Kidney epithelial cell (primary cell): Measurements from ENCODE around the gene MRPS30. TPM values are rescaled to one million over a fixed set of nuclear protein-coding genes. Genes with fewer than 3 reads are reported as not detected.

Experiments used
- DNase-seq: peaks from one replicate; pipeline ENCODE4 v3.0.0-alpha.2; 2010; ENCODE audit warnings: low read depth
- H3K27me3 ChIP-seq: 2 replicates; pipeline ENCODE4 v1.6.0; 2011; ENCODE audit warnings: low read length; ENCODE audit not compliant: control insufficient read depth, insufficient read depth
- H3K36me3 ChIP-seq: 2 replicates; pipeline ENCODE4 v1.5.1; 2011; ENCODE audit warnings: low read length; ENCODE audit not compliant: control insufficient read depth, insufficient read depth
- H3K4me3 ChIP-seq: 2 replicates; pipeline ENCODE4 v1.5.1; 2011; ENCODE audit warnings: low read depth, mild to moderate bottlenecking, control low read depth, low read length
- total RNA-seq: library from RNA; depleted of rRNA; stranded (reverse); fragments of >200 nt; gene quantifications from 2 replicates; pipeline ENCODE4 v1.2.3, GENCODE V29; 2015
- TF ChIP-seq, protein P1 (sequence below): IDR thresholded peaks from 2 replicates; pipeline ENCODE4 v1.5.1; 2011; ENCODE audit warnings: mild to moderate bottlenecking, moderate library complexity, low read length, control low read depth, inconsistent platforms; ENCODE audit not compliant: insufficient read depth, poor library complexity, severe bottlenecking

The MRPS30 gene
- total RNA-seq, 1 donor from 2014 or later = 131 TPM

DNA sequence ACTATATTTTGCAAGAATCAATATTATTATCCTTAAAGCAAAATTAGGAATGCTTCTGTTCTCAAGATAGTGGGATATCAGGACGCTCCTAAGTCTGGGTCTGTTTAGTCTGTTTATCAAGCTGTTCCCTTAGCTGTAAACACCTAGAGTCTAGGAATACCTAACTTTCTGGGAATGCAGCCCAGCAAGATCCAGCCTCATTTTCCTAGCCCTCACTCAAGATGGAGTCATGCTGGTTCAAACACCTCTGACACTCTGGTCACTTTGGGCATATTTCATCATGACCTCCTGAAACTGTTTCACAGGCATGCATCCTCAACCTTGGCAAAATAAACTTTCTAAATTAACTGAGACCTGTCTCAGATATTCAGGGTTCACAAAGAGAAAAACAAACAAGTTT is 14.4 kb upstream of the MRPS30 start:
- TF ChIP-seq, protein P1, sequence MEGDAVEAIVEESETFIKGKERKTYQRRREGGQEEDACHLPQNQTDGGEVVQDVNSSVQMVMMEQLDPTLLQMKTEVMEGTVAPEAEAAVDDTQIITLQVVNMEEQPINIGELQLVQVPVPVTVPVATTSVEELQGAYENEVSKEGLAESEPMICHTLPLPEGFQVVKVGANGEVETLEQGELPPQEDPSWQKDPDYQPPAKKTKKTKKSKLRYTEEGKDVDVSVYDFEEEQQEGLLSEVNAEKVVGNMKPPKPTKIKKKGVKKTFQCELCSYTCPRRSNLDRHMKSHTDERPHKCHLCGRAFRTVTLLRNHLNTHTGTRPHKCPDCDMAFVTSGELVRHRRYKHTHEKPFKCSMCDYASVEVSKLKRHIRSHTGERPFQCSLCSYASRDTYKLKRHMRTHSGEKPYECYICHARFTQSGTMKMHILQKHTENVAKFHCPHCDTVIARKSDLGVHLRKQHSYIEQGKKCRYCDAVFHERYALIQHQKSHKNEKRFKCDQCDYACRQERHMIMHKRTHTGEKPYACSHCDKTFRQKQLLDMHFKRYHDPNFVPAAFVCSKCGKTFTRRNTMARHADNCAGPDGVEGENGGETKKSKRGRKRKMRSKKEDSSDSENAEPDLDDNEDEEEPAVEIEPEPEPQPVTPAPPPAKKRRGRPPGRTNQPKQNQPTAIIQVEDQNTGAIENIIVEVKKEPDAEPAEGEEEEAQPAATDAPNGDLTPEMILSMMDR = no peak
- Histone ChIP-seq H3K4me3 (no peak overlapping the region), H3K36me3 (no peaks in the 10 kb centered on the region), H3K27me3 (no peaks in the 10 kb centered on the region)
- DNase-seq = no peak

DNA sequence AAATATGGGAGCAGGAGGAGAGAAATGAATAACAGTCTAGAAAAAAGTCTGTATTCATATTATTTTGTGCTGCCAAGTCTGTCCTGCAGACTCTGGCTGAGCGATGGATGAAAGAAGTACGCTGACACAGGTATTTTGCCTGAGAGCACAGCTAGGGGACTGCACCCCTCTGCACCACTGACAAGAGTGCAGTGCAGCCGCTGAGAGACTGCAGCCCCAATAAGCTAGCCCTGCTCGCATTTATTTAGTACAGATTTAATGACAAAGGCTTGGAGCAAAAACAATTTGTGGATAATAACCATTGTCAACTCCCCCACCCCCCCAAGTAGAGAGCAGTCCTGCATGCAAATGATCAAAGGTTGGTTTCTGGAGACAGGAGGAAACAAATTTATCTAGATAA is 13.3 kb upstream of the MRPS30 start:
- Histone ChIP-seq H3K27me3 (no peaks in the 10 kb centered on the region), H3K36me3 (no peaks in the 10 kb centered on the region), H3K4me3 (no peak overlapping the region)
- TF ChIP-seq, protein P1 = no peak
- DNase-seq = no peak

DNA sequence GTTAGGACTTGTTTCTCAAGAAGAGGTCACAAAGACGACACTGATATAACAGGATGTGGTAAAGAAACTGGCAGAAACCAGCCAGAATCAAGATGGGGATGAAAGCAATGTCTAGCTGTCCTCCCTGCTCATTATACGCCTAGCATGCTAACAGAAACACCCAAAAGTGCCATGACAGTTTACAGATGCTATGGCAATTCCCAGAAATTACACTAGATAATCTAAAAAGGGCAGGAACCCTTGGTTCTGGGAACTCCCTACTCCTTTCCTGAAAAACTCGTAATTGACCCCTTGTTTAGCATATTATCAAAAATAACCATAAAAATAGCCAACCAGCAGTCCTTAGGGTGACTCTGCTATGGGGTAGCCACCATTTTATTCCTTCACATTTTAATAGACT is 10.9 kb upstream of the MRPS30 start:
- DNase-seq = no peak

DNA sequence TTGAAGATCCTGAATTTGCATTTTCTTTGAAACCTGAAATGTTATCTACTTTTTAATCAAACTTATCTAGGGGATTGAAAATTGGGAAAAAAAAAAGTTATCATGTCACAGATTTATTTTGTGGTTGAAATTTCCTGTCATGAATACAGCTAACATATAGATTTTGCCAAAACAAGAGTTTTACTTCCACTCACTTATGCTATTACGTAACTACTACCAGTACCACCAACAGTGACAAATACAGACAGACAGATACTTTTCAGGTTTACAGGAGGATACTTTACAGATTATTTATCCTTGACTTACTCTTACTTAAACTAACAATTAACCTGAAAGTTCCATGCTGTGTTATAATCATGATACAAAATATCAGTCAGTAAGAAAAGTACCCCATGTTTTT is 6.8 kb upstream of the MRPS30 start:
- DNase-seq = no peak
- no peak overlapping the region for H3K4me3 ChIP-seq
- H3K36me3 ChIP-seq = no peaks in the 10 kb centered on the region
- no peaks in the 10 kb centered on the region for H3K27me3 ChIP-seq
- TF ChIP-seq, protein P1 = no peak

More for the DNA sequence above, 10.9 kb upstream of the MRPS30 start:
- Histone ChIP-seq H3K27me3 (no peaks in the 10 kb centered on the region), H3K36me3 (no peaks in the 10 kb centered on the region), H3K4me3 (no peak overlapping the region)
- TF ChIP-seq, protein P1 = no peak

DNA sequence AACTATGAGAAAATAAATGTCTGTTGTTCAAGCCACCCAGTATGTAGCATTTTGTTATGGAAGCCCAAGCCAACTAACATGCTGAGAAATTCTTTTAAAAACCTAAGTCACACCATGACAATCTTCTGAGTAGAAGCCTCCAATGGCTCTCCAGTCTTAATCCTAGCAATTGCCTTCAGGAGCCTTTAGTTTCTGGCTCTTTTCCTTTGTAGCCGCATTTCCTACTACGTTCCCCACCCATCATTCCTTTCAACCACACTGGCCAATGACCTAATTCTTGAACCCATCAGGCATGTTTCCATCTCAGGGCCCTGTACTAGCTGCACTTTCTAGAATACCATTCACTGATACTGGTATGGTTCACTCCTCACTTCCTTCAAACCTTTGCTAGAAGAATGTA is 2.1 kb upstream of the MRPS30 start:
- Histone ChIP-seq H3K27me3 (no peaks in the 10 kb centered on the region), H3K36me3 (no peaks in the 10 kb centered on the region), H3K4me3 (no peak overlapping the region)
- no peak for DNase-seq
- TF ChIP-seq, protein P1 = no peak

DNA sequence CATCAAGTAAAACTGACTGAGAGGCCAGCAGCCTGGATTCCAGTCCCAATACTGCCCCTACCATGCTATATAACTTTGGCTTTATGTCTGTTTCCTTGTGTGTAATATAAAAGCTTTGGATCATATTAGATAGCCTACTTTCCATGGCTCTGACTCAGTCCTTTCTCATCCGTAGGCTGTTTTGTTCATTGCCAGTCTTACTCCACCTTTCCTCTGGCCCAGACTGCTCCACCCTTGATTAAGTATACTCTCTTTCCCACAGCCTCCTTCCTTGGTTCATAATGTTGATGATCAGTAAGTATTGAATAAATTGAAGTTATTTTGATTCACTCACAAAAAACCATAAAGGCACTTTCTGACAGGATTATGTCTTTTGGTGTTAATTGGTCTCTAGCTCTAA is 1.5 kb upstream of the MRPS30 start:
- no peaks in the 10 kb centered on the region for H3K27me3 ChIP-seq
- TF ChIP-seq, protein P1 = no peak
- no peak overlapping the region for H3K4me3 ChIP-seq
- H3K36me3 ChIP-seq = no peaks in the 10 kb centered on the region
- no peak for DNase-seq
